ENCODE measurements around the gene ANKRD13D. TPM values are rescaled to one million over a fixed set of nuclear protein-coding genes. Genes with fewer than 3 reads are reported as not detected.
"Not testable (repeated sequence)": the region's sequence is repeated elsewhere in the genome, so short reads cannot be mapped to it uniquely, and the experiment has no call there.

The ANKRD13D gene
- total and polyA plus RNA-seq, 10 donors: 65.2 to 151 (median 126) TPM

DNA sequence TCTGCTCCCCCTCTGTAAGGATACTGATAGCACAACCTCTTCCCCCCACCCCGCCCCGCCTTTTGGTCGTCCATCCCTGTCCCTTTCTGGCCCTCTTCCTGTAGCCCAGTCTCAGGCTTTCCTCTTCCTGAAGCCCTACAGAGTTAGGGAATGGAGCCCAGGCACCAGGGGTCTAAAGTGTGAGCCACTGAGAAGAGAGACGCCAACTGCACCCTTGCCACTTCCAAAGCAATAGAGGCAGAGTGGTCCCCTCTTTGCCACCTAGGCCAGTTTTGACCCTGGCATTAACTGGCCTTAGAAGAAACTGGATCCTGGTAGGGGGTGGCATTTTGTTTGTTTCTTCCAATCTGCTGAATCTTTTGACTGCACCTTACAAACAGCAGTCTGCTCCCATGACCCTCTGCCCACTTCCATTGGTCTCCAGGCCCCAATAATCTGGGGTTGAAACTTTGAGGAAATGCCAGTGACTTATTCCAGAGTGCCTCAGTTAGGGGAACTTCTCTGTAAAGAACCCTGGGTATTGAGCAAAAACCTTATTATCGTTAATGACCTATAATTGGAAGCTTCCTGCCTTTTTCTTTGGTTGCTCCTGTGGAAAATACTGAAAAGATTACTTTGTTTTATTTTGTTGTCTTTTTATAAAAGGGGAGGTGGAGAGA, 32.5 kb upstream of the ANKRD13D start:
- Histone ChIP-seq H3K9me3 (no peaks in the 10 kb centered on the region), H3K27ac (peak overlapping the region in 2 of 8 donors; percentile 32 to 40), H3K27me3 (replicated peaks in 1 of 7) (peaks cover 0 to 9% (median 0%) of the 10 kb centered on the region in 7 donors), H3K4me1 (peaks cover 0 to 78% (median 20%) of the 10 kb centered on the region in 6 donors), H3K4me3 (no peak overlapping the region), H3K36me3 (peaks cover 11 to 68% (median 57%) of the 10 kb centered on the region in 6 donors)
- TF ChIP-seq POLR2A (IDR thresholded peaks at IDR 0.05) (no peak), POLR2AphosphoS5 (IDR thresholded peaks at IDR 0.05) (peak in 1 of 3 donors; percentile 11)
- no peak for DNase-seq
- intact Hi-C loops (cut with DNase I; ENCODE audit: low total_unique reads): loop anchor here (10.0 kb wide), 1 partner anchor 128 kb away; no protein-coding TSS in a partner anchor
- whole genome bisulfite sequencing, 5 donors: 67 to 85% (median 71%) methylated on average over 5 of the region's 5 CpGs

DNA sequence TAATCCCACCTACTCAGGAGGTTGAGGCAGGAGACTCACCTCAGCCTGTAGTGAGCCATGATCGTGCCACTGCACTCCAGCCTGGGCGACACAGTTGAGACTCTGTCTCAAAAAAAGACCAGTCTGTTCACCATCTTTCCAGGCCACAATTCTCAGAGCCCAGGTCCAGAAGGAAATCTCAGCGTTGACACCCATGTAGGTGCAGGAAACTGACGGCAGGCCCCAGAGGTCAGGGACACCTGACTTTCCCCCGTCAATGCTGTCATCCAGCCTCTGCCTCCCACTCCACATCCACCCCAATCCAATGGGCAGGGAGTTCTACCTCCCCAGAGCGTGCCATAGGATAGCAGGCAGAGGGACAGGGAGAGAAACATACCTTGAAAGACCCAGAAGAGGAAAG, 28.7 kb upstream of the ANKRD13D start:
- TF ChIP-seq POLR2AphosphoS5 (IDR thresholded peaks at IDR 0.05): no peak
- no peak for TF ChIP-seq POLR2A (IDR thresholded peaks at IDR 0.05)
- TF ChIP-seq, protein P1, sequence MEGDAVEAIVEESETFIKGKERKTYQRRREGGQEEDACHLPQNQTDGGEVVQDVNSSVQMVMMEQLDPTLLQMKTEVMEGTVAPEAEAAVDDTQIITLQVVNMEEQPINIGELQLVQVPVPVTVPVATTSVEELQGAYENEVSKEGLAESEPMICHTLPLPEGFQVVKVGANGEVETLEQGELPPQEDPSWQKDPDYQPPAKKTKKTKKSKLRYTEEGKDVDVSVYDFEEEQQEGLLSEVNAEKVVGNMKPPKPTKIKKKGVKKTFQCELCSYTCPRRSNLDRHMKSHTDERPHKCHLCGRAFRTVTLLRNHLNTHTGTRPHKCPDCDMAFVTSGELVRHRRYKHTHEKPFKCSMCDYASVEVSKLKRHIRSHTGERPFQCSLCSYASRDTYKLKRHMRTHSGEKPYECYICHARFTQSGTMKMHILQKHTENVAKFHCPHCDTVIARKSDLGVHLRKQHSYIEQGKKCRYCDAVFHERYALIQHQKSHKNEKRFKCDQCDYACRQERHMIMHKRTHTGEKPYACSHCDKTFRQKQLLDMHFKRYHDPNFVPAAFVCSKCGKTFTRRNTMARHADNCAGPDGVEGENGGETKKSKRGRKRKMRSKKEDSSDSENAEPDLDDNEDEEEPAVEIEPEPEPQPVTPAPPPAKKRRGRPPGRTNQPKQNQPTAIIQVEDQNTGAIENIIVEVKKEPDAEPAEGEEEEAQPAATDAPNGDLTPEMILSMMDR (IDR thresholded peaks at IDR 0.05 in 8 of 11, conservative IDR thresholded peaks at IDR 0.05 in 3 of 11): no peak
- DNase-seq: no peak
- 69 to 93% (median 84%) methylated on average over 6 of the region's 6 CpGs for WGBS, 5 donors
- H3K27ac ChIP-seq: no peak overlapping the region
- peaks cover 0 to 30% (median 20%) of the 10 kb centered on the region in 6 donors for H3K36me3 ChIP-seq
- H3K4me3 ChIP-seq: no peak overlapping the region
- intact Hi-C loops (cut with DNase I; ENCODE audit: low total_unique reads): no loop called here
- peaks cover 0 to 13% (median 0%) of the 10 kb centered on the region in 7 donors for H3K27me3 ChIP-seq (replicated peaks in 1 of 7)
- no peaks in the 10 kb centered on the region for H3K9me3 ChIP-seq
- peaks cover 16 to 70% (median 31%) of the 10 kb centered on the region in 6 donors for H3K4me1 ChIP-seq

DNA sequence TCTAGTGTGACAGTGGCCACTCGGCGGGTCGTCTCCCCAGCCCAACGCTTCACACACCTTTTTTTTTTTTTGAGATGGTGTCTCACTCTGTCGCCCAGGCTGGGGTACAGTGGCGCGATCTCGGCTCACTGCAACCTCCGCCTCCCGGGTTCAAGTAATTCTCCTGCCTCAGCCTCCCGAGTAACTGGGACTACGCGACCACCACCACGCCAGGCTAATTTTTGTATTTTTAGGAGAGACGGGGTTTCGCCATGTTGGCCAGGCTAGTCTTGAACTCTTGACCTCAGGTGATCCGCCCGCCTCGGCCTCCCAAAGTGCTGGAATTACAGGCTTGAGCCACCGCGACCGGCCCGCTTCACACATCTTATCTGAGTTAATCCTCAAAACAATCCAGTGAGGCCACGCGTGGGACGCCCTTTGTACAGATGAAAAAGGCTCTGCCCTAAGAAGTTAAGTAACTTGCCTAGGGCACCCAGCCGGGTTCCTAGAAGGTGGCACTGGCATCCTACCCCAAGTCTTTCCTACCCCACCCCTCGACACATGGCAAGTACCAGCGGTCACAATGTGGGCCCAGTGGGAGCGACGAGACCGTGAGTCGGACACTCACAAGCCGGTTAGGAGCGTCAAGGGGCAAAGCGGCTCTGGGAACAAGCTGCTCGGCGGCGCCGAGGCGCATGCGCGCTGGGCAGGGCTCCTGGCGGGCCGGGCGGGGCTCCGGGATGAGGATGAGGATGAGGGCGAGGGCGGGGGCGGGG, 28.0 kb upstream of the ANKRD13D start:
- peak overlapping the region in 1 of 8 donors; percentile 18 for H3K27ac ChIP-seq
- peaks cover 21 to 72% (median 37%) of the 10 kb centered on the region in 6 donors for H3K4me1 ChIP-seq
- intact Hi-C loops (cut with DNase I; ENCODE audit: low total_unique reads); H3K9me3 ChIP-seq: not testable (repeated sequence)
- H3K4me3 ChIP-seq: peak overlapping the region in 5 of 8 donors; percentile 10 to 58 (median 19)
- peak; percentile 83 for DNase-seq
- peaks cover 0 to 24% (median 13%) of the 10 kb centered on the region in 6 donors for H3K36me3 ChIP-seq
- peak in 1 of 3 donors; percentile 33 for TF ChIP-seq POLR2AphosphoS5 (IDR thresholded peaks at IDR 0.05)
- peaks cover 0 to 13% (median 0%) of the 10 kb centered on the region in 7 donors for H3K27me3 ChIP-seq (replicated peaks in 1 of 7)
- 37 to 55% (median 42%) methylated on average over 36 to 50 of the region's 50 CpGs for WGBS, 5 donors

DNA sequence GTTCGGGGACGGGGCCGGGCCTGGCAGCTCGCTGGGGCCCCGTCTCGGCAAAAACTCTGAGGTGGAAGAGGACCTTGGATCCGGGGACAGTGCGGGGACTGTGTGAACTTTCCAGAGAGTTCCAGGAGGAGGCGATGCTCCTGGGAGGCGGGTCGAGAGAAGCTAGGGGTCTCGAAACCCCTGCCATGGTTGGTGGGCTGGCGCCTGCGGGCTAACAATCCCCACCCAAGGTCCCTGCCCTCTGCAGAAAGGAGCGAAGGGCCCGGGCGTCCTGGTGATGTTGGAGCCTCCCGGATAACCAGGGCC, 27.5 kb upstream of the ANKRD13D start:
- TF ChIP-seq POLR2A (IDR thresholded peaks at IDR 0.05) (no peak), POLR2AphosphoS5 (IDR thresholded peaks at IDR 0.05) (no peak)
- TF ChIP-seq, protein P1 (IDR thresholded peaks at IDR 0.05 in 8 of 11, conservative IDR thresholded peaks at IDR 0.05 in 3 of 11): no peak
- intact Hi-C loops (cut with DNase I; ENCODE audit: low total_unique reads): no loop called here
- Histone ChIP-seq H3K27me3 (replicated peaks in 1 of 7) (peaks cover 0 to 13% (median 0%) of the 10 kb centered on the region in 7 donors), H3K4me1 (peaks cover 22 to 67% (median 38%) of the 10 kb centered on the region in 6 donors), H3K36me3 (peaks cover 0 to 18% (median 8%) of the 10 kb centered on the region in 6 donors), H3K4me3 (peak overlapping the region in 5 of 8 donors; percentile 10 to 58 (median 19)), H3K27ac (peak overlapping the region in 1 of 8 donors; percentile 18), H3K9me3 (no peaks in the 10 kb centered on the region)
- no peak for DNase-seq
- 20 to 33% (median 27%) methylated on average over 8 to 18 of the region's 18 CpGs for WGBS, 5 donors
